GM18868 (cell line): ENCODE data around the gene BDP1.
"Not testable (repeated sequence)": the region's sequence is repeated elsewhere in the genome, so short reads cannot be mapped to it uniquely, and the experiment has no call there.

ENCODE experiments used
- ATAC-seq: cut with Tn5 transposase; IDR thresholded peaks from one replicate; pipeline ENCODE4 v1.9.1; 2021; ENCODE audit warnings: mild to moderate bottlenecking, moderate library complexity; ENCODE audit not compliant: unreplicated experiment

The BDP1 gene

GRCh38 chr5:71569748-71570509 is 114.5 kb downstream of the BDP1 start:
- no peak for ATAC-seq

- ATAC-seq, result not testable (repeated sequence)
These were observed 116.4 kb downstream of the BDP1 start for GRCh38 chr5:71571811-71572210.

GRCh38 chr5:71573591-71573990 is 118.1 kb downstream of the BDP1 start:
- no peak for ATAC-seq

GRCh38 chr5:71575588-71575987 is 120.1 kb downstream of the BDP1 start:
- ATAC-seq, result not testable (repeated sequence)

GRCh38 chr5:71576241-71576640 is 120.8 kb downstream of the BDP1 start:
- no peak for ATAC-seq

GRCh38 chr5:71577839-71578238 is 122.4 kb downstream of the BDP1 start:
- not testable (repeated sequence) for ATAC-seq

GRCh38 chr5:71582945-71583584 is 127.6 kb downstream of the BDP1 start:
- no peak for ATAC-seq

- ATAC-seq, result no peak
These were observed 130.8 kb downstream of the BDP1 start for GRCh38 chr5:71586052-71586940.

- peak; percentile 94 for ATAC-seq
These were observed 131.7 kb downstream of the BDP1 start, which contains the start of gene MCCC2 for GRCh38 chr5:71586941-71587765. Gene MCCC2, plus strand, starts transcription at chr5:71587340. Its CDS starts 86 bp downstream, at chr5:71587426.

- ATAC-seq, result peak; percentile 7
These were observed 132.5 kb downstream of the BDP1 start for GRCh38 chr5:71587766-71588532.

GRCh38 chr5:71588533-71588885 is 133.1 kb downstream of the BDP1 start:
- ATAC-seq, result no peak

- no peak for ATAC-seq
These were observed 134.5 kb downstream of the BDP1 start for GRCh38 chr5:71589903-71590302.

GRCh38 chr5:71591100-71591499 is 135.6 kb downstream of the BDP1 start:
- ATAC-seq, result no peak

- ATAC-seq, result no peak
These were observed 140.7 kb downstream of the BDP1 start for GRCh38 chr5:71596169-71596568.

- no peak for ATAC-seq
These were observed 141.6 kb downstream of the BDP1 start for GRCh38 chr5:71597001-71597400.

- ATAC-seq, result no peak
These were observed 145.3 kb downstream of the BDP1 start for GRCh38 chr5:71600783-71601182.

- peak; percentile 88 for ATAC-seq
These were observed 146.0 kb downstream of the BDP1 start for GRCh38 chr5:71601222-71602026.

GRCh38 chr5:71609916-71610315 is 154.5 kb downstream of the BDP1 start:
- not testable (repeated sequence) for ATAC-seq

GRCh38 chr5:71615809-71616208 is 160.4 kb downstream of the BDP1 start:
- no peak for ATAC-seq
